Bronchial epithelial cell (primary cell): ENCODE data around the gene GLG1. TPM values are rescaled to one million over a fixed set of nuclear protein-coding genes. Genes with fewer than 3 reads are reported as not detected.

Source experiments
- DNase-seq: peaks from one replicate; pipeline ENCODE4 v3.0.0-alpha.2; 2010; ENCODE audit warnings: low read depth
- FAIRE-seq: peaks from 2 replicates; lab custom pipeline; 2011; peaks lifted over from hg19 to GRCh38; lab: Jason Lieb, UNC
- H3K27me3 ChIP-seq: 2 replicates; pipeline ENCODE4 v1.5.1; 2011; ENCODE audit warnings: low read length; ENCODE audit not compliant: control insufficient read depth, insufficient read depth
- H3K36me3 ChIP-seq: 2 replicates; pipeline ENCODE4 v1.5.1; 2011; ENCODE audit warnings: low read length; ENCODE audit not compliant: control insufficient read depth, insufficient read depth
- H3K4me3 ChIP-seq: 2 replicates; pipeline ENCODE4 v1.5.1; 2011; ENCODE audit warnings: mild to moderate bottlenecking, low read depth, low read length, control low read depth
- total RNA-seq: library from RNA; depleted of rRNA; stranded (reverse); fragments of >200 nt; gene quantifications from 2 replicates; pipeline ENCODE4 v1.2.1, GENCODE V29; 2014
- TF ChIP-seq, protein P1 (sequence below): IDR thresholded peaks from 2 replicates; pipeline ENCODE4 v1.5.1; 2011; ENCODE audit warnings: mild to moderate bottlenecking, moderate library complexity, low read length, control low read depth, inconsistent platforms; ENCODE audit not compliant: insufficient read depth, severe bottlenecking

Gene GLG1
- total RNA-seq, 1 donor from 2014 or later: 65.0 TPM

DNA sequence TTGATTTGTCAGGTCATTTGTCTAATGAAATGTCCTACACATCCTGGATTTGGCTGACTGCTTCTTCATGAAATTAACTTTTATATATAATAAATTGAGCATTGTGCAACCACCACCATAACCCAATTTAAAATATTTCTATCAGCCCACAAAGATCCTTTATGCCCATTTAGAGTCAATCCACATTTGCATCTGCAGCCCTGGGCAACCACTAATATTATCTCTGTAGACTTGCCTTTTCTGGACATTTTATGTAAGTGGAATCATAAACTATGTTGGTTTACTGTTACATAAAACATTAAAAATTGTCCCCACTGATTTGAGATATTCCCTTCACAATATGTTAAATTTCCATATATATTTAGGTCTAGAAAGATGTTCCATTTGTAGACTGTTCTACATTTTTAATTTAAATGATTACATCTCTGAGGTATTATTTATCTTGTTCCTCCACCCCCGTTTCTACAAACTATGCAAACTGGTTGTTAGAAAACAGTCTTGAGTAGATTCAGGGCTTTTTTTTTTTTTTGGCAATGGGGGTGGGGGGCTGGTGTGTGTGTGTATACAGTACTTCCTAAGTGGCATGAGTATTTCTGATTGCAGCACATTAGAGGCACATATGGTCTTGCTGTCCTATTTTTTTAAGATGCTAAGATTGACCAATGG is 43.1 kb upstream of the GLG1 start:
- no peak for DNase-seq
- Histone ChIP-seq H3K36me3 (peaks cover 7% of the 10 kb centered on the region), H3K4me3 (no peak overlapping the region), H3K27me3 (no peaks in the 10 kb centered on the region)
- no peak for FAIRE-seq
- TF ChIP-seq, protein P1, sequence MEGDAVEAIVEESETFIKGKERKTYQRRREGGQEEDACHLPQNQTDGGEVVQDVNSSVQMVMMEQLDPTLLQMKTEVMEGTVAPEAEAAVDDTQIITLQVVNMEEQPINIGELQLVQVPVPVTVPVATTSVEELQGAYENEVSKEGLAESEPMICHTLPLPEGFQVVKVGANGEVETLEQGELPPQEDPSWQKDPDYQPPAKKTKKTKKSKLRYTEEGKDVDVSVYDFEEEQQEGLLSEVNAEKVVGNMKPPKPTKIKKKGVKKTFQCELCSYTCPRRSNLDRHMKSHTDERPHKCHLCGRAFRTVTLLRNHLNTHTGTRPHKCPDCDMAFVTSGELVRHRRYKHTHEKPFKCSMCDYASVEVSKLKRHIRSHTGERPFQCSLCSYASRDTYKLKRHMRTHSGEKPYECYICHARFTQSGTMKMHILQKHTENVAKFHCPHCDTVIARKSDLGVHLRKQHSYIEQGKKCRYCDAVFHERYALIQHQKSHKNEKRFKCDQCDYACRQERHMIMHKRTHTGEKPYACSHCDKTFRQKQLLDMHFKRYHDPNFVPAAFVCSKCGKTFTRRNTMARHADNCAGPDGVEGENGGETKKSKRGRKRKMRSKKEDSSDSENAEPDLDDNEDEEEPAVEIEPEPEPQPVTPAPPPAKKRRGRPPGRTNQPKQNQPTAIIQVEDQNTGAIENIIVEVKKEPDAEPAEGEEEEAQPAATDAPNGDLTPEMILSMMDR: no peak

GRCh38 chr16:74641969-74642368 is 35.1 kb upstream of the GLG1 start:
- TF ChIP-seq, protein P1: no peak
- no peak for FAIRE-seq
- Histone ChIP-seq H3K36me3 (peaks cover 8% of the 10 kb centered on the region), H3K27me3 (no peaks in the 10 kb centered on the region), H3K4me3 (no peak overlapping the region)
- DNase-seq: no peak

DNA sequence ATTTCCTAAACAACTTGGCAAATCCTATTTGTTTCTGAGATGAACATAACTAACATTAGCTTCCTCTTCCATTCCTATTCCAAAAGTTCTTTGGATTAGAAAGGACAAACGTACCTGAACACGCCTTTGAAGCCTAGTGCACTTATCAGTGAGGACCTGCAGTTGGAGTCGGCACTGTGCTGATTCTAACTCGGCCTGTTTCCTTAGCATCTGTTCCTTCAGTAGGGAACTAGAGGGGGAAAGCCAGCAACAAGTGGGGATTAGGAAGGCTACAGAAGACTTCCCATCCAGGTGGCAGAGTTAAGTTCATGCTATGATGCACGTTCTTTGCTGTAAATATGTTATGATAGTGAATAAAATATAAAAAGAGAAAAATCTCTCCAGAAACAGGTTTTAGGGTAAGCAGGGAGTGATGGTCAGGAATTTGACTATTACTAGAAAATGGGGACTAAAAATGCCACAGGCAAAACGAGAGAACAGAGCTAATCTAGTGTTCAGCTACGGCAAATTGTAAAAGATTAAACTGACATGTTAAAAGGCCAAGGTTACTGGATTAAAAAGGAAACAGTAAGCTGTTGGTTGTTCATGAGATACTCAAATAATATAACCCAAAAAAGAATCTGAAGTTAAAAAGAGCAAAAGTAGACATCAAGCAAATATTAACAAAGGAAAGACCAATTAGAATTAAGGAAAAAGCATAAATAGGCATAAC is 31.0 kb upstream of the GLG1 start:
- TF ChIP-seq, protein P1: no peak
- FAIRE-seq: no peak
- no peak overlapping the region for H3K4me3 ChIP-seq
- H3K27me3 ChIP-seq: no peaks in the 10 kb centered on the region
- no peak for DNase-seq
- peaks cover 6% of the 10 kb centered on the region for H3K36me3 ChIP-seq

DNA sequence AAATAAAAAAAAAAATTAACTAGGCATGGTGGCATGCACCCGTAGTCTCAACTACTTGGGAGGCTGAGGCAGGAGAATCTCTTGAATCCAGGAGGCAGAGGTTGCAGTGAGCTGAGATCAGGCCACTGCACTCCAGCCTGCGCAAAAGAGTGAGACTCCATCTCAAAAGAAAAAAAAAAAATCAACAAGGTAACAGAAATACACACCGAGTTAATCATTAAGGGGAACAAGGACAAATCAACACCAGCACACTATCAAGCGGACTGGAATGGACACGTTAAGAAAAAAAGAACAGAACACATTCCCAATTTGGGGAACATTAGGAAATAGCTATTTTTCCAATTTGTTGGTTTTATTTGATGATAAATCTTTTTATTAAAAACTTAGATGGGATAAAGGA is 28.4 kb upstream of the GLG1 start:
- Histone ChIP-seq H3K4me3 (no peak overlapping the region), H3K36me3 (peaks cover 13% of the 10 kb centered on the region), H3K27me3 (no peaks in the 10 kb centered on the region)
- no peak for FAIRE-seq
- TF ChIP-seq, protein P1: no peak
- DNase-seq: no peak

GRCh38 chr16:74633686-74634085 is 26.8 kb upstream of the GLG1 start:
- Histone ChIP-seq H3K27me3 (no peaks in the 10 kb centered on the region), H3K36me3 (peaks cover 13% of the 10 kb centered on the region), H3K4me3 (no peak overlapping the region)
- TF ChIP-seq, protein P1: no peak
- FAIRE-seq (no peak), DNase-seq (peak; percentile 32)
